Kidney capillary endothelial cell (primary cell): ENCODE results near the gene FKTN.
"Not testable (repeated sequence)": the region's sequence is repeated elsewhere in the genome, so short reads cannot be mapped to it uniquely, and the experiment has no call there.

Experiments used
- DNase-seq: peaks from one replicate; pipeline ENCODE4 v3.0.0-alpha.2; 2018; ENCODE audit warnings: low spot score

The FKTN gene

DNA sequence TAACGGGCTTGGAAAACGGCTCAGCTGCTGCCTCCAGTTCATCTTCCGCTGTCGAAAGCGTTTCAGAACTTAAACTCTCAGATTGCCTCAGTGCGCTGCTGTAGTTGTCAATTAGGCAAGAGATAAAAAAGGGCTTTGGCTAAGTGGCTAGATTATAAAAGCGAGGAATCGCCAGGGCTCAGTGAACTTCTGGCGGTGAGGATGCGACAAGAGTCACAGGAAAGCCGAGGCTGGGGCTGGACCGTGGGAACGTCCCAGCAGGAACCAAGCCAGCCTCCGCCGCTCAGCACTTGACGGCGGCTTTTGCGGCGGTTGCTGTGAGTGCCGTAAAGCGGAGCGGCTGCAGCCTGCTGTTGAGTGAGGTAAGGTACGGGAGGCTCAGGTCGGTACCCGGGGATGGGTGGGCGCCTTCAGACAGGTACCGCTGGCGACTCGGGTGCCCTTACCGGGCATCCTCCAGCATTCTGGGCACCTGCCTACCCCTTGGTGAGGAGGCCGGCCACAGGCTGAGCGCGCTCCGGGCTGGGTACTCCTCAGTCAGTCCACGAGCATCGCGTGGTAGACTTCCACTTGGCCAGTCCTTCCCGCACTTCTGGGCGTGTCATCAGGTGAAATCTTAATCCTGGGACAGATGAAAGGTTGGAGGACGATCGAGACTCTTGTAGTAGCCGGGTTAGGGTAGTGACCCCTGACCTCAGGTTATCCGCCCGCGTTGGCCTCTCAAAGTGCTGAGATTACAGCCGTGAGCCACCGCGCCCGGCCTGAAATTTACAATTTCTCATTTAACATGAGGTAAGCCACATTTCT lies at the start of gene FKTN:
Gene FKTN, plus strand, starts transcription at position 328 of the 807 bp plus-strand sequence. CDS start 16,902 bp downstream, outside the sequence.
- peak; percentile 85 for DNase-seq

DNA sequence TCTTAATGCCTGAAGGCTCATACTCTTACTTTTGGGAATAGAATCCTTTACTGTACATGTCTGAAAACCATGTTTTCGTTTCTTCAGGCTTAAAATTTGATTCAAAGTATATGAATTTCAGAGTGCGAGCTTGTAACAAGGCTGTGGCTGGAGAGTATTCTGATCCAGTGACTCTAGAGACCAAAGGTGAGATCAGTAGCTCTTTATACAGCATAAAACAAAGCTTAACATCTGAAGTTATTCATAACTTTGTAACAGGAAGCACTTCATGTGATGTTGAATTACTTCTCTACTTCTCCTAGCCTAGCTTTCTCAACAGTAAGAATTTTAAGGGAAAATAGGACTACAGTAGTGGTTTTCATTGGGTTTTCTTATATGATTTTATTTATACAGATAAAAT lies 49.4 kb upstream of the FKTN start:
- no peak for DNase-seq

DNA sequence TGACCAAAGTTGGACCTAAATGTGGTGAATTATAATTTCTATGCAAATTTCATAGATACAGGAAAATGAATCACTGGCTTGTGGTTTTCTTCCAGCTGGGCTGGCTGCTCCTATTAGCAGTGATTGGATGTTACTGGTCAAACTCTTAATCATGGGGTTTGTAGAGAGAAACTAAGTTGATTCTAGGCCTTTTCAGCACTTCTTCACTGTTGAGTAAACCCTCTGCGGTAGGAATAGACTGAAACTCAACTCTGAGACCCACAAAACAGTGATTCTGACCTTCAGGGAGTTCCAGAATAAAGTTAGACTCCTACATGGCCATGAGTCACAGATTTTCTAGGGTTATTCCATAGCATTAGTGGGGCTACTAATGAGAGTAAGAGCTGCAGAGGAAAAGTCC lies 47.9 kb upstream of the FKTN start:
- DNase-seq: peak; percentile 7

DNA sequence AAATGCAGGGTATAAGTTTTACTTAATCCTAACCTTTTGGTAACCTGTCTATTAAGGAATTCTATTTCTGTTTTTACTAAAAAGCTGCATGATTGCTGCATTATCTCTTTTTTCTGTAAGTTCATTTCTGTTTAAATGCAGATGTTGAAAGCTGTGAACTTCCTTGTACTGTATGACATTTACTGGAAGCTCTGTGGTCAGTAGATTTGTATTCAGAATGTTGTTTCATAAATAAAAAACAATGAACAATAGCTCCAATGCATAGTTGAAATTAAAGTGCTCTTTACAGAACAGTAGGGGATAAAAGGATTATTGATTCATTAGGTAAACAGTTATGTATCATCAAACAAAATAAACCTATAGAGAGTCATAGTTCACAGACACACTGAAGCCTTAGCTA lies 46.5 kb upstream of the FKTN start:
- DNase-seq: no peak

DNA sequence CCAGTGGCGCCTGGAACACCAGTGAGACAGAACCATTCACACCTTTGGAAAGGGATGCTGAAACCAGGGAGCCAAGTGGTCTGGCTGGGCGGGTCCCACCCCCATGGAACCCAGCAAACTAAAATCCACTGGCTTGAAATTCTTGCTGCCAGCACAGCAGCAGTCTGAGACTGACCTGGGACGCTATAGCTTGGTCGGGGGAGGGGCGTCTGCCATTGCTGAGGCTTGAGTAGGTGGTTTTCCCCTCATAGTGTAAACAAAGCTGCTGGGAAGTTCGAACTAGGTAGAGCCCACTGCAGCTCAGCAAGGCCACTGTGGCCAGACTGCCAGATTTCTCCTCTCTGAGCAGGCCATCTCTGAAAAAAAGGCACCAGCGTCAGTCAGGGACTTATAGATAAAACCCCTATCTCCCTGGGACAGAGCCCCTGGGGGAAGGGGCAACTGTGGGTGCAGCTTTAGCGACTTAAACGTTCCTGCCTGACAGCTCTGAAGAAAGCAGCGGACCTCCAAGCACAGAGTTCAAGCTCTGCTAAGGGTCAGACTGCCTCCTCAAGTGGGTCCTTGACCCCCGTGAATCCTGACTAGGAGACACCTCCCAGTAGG lies 42.0 kb upstream of the FKTN start:
- DNase-seq: no peak

DNA sequence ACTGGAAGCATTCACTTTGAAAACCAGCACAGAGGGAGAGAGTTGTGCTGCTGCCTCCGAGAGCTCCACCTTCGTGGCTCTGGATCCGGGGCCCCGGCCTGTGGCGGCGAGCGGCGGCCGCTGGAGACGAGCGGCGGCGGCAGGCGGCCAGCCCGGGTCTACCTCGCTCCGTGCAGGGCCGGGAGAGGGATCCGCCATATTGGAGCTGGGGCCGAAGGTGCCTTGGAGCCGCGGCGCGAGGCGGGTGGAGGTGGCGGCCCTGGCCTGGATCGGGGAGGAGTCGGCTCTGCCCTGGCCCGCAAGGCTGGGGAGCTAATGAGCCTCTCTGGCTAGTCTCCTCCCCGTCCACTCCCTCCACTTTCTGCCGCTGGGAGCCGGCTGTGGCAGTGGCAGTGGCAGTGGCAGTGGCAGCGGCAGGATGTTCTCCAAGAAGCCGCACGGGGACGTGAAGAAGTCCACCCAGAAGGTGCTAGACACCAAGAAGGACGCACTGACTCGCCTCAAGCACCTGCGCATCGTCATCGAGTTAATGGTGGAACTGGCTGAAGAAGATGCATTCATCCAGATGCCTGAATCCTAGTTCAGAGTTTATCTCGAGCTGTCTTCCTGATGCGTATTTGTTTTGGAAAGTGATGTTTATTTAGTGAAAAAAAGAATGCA lies 38.1 kb upstream of the FKTN start:
- not testable (repeated sequence) for DNase-seq

DNA sequence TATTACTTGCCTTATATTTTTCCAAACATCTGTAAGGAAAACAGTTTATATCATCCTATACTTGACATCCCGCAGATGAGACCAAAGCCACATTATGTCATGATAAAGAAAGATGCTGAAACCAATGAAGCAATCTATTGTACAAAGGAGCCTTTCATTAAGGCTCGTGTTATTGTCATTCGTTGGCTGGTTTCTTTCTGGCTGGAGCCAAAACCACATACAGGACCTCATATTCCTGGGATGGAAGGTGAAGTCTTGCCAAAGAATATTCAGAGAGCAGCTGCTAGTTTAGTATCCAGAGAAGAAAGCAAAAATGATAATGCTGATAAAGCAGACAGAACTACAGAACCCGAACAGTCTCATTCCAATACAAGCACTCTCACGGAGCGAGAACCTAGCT lies 36.9 kb upstream of the FKTN start:
- DNase-seq: not testable (repeated sequence)

DNA sequence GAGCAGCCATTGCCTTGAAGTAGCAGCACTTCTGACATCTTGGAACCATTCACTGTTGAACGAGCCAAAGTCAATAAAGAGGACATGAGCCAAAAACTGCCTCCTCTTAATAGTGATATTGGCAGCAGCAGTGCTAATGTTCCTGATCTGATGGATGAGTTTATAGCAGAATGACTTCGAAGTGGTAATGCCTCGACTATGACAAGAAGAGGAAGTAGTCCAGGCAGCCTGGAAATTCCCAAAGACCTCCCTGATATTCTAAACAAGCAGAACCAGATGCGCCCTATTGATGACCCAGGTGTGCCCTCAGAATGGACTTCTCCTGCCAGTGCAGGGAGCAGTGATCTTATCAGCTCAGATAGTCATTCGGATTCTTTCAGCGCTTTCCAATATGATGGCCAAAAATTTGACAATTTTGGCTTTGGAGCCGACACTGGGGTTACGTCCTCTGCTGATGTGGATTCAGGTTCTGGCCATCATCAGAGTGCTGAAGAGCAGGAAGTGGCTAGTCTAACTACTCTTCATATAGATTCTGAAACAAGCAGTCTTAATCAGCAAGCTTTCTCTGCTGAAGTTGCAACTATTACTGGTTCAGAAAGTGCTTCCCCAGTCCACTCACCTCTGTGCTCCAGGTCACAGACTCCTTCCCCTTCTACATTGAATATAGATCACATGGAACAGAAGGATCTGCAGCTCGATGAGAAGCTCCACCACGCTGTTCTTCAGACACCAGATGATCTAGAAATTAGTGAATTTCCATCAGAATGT lies 35.1 kb upstream of the FKTN start:
- not testable (repeated sequence) for DNase-seq

DNA sequence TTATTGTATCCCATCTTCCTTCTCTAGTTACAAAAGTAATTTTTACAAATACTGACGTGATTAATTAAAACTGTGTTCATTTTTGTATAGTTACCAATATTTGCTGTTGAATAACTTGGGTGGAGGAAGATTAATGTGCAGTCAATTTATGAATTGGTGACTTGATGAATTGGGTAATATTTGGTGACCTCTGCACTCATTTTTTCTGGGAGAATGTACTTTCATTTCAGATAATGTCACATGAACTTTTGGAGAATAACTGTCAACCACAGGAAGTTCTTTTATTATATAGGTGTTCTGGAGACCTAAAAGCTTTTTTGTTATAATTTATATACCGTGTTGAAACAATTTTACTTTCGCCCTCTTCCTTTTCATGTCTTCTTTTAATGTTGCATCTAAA lies 26.4 kb upstream of the FKTN start:
- no peak for DNase-seq

DNA sequence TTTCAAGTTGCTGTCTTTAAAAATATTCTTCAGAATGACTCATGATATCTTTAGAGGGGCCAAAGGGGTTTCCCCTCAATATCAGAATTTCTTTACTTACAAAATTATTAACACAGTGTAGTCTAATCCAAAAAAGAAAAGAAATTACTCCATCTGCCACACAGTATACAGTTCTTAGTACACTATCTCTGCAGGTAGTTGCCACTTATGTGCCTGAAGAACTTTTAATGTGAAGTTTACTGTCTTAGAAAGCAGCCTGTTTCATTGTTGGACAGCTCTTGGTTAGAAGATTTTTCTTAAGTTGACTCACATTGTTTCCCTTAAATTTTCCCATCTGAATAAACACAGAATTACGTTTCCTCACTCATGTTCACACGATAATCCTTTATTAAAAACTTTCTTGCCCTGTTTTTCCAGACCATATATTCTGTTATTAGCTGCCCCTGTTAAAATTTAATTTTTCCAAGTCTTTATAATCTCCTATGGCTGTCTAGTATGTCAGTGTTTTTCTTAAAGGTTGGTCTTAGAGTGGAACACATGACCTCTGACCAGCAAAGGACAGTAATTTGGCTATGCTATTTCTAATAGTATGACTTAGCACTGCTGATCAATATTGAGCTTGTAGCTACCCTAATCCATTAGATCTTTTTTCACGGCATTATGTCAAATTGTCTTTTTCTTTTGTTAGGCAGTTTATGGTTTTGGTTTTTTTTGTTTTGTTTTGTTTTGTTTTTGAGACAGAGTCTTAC lies 21.8 kb upstream of the FKTN start:
- no peak for DNase-seq

DNA sequence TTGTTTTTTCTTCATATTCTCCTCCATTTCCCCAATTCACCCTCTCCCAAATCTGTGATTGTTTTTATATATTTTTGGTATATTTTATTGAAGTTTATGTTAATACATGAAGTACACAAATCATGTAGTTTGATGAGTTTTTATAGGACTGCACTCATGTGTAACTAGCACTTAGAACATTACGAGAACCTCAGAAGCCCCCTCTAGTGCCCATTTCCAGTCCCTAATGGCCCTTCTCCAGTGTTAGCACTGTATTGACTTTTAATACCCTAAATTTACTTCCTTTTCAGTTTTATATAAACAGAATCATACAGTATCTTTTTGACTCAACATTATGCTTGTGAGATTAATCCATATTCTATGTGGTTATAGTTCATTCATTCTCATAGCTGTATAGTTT lies 18.5 kb upstream of the FKTN start:
- DNase-seq: no peak

DNA sequence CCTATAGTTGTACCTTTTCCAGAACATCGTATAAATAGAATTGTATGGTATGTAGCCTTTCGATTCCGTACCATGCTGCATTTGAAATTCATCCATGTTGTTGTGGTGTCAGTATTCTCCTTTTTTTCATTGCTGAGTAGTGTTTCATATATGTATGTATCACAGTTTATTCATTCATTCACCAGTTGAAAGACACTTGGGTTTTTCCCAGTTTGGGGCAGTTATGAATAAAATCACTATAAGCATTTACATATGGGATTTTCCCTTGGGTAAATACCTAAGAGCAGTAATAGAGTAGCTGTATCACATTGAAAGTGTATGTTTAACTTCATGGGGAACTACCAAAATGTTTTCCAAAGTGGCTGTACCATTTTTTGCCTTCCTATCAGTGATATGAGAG lies 16.1 kb upstream of the FKTN start:
- DNase-seq: no peak

DNA sequence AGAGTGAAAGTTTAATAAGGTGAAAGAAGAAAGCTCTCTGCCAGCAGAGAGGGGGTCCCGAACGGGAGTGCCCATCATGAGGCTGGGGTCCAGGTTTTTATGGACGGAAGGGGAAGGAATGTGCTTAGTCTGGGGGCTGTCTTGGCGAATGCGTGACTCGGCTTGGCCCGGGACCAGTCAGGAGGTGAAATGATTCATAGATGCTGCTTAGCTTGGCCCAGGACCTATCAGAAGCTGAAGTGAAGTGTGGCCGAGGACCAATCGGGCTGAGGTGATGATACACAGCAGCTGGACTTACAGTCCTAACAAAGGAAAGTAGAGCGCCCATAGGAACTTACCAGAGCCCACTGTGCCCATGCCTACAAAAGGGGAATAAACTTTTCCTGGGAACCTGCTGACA lies 3.9 kb upstream of the FKTN start:
- no peak for DNase-seq

DNA sequence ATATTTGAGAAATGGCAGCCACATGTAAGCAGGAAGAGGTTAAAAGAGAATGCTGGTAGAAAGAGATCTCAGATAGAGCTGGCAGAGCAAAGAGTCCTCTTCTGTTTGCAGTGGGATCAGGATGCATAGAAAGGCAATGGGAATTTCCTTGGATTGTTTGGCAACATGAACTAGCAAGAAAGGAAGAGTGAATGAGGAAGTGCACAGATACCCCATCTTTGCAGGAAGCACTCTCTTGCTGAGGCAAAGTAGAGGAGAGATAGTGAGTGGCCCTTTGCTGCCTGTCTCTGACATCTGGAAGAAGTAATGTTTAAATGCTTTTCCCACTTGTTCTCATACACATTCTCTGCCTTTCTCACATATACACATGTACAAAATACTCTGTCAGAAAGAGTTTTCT lies 14.5 kb downstream of the FKTN start:
- no peak for DNase-seq

DNA sequence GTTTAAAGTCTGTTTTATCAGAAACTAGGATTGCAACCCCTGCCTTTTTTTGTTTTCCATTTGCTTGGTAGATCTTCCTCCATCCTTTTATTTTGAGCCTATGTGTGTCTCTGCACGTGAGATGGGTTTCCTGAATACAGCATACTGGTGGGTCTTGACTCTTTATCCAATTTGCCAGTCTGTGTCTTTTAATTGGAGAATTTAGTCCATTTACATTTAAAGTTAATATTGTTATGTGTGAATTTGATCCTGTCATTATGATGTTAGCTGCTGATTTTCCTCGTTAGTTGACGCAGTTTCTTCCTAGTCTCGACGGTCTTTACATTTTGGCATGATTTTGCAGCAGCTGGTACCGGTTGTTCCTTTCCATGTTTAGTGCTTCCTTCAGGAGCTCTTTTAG lies 22.0 kb downstream of the FKTN start:
- not testable (repeated sequence) for DNase-seq

DNA sequence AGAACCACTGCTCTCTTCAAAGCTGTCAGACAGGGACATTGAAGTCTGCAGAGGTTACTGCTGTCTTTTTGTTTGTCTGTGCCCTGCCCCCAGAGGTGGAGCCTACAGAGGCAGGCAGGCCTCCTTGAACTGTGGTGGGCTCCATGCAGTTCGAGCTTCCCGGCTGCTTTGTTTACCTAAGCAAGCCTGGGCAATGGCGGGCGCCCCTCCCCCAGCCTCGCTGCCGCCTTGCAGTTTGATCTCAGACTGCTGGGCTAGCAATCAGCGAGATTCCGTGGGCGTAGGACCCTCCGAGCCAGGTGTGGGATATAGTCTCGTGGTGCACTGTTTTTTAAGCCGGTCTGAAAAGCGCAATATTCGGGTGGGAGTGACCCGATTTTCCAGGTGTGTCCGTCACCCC lies 23.6 kb downstream of the FKTN start:
- not testable (repeated sequence) for DNase-seq

DNA sequence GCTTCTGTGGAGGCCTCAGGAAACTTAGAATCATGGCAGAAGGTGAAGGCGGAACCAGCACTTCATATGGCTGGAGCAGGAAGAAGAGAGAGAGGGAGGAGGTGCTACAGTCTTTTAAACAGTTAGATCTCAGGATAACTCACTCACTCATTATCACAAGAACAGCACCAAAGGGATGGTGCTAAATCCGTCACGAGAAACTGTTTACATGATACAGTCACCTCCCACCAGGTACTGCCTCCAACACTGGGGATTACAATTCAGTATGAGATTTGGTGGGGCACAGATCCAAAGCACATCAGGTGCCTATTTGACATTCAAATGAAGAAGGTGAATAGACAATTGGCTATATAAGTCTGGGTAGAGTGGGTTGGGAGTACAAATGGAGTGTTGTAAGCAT lies 35.2 kb downstream of the FKTN start:
- DNase-seq: no peak

DNA sequence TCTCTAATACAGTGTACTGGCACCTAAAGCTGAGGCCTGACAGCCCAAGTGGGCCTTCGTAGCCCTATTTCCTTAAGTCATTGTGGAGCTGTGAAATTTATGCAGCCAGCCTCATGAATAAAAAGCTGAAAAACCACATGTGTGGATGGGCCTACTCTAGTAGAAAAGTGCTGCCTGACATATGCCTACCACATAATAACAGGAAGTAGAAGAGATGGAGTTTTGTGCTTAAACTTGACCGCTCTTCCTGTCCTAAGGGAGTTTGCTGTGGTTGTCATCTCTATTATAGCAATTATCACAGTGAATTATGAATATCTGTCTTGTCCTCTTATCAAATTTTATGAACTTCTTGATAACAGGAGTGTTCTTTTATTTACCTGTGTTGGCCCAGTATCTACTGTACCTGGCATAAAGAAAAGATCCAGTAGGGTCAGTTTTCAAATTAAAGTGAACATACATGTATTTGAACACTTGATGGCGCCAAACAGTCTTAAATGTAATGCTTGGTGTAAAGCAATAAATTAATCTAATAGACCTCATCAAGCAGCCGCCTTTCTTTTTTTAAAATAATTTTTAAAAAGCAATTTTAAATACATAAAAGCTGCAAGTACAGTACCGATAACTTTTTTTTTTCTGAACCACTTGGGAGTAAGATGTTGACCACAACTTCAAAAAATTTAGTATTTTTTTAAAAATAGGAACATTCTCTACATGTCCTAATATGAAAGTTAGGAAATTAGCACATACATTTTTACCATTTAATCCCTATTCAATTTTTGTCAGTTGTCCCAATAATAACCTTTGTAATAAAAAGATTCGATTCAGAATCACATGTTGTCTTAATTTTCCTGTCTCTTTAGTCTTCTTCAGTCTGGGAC lies 51.0 kb downstream of the FKTN start:
- peak; percentile 59 for DNase-seq

DNA sequence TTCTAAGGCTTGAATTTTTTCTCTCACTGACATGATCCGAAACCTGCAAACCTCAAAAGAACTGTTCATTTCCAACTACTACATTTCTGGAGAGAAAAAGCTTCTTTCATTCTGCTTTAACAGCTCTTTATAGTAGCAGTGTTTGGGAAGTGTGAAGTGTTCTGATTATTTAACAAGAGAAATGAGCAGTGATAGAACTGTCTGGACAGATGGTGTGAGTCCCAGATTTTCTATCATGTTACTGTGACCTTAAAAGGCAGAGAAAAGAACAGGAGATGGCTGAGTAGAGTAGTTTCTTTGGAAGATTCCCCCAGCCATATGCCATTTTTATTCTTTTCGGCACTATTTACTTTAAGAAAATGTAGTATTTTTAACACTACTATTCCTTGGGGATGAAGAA lies 63.1 kb downstream of the FKTN start:
- no peak for DNase-seq

DNA sequence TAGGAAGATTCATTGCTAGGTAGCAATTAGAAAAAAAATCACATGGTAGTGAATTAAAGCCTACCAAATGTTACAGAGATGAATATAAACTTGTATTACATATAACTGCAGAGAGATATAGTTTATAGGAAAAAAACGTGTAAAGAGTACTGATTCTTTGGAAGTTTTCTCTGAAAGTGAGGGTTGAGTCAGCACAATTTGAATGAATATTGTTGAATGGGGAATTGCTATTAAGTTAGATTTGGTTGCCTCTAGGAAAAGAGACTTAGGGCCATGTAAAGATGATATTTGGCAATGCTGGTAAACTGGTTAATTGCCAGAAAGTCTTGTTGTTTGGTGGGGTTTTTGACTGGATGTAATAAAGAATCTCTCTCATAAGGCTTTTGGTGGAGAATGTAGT lies 67.2 kb downstream of the FKTN start:
- DNase-seq: no peak

DNA sequence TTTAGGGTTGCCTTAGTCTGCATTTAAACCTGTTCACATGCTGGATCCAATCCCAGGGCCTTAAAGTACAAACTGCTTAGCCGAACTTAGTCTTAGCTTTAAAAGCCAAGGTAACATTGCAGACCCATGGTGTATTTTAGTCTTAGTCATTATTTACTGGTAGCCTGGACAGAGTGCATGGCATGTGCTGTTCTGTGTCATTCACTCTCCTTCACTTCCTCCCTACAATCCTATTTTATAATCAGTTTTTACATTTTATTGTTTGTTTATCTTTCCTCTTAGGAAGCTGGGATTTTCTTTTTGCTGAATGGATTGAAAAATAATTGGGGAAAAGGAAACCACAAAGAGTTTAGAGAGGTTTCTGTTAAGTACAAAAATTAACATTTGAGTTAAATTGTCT lies 74.9 kb downstream of the FKTN start:
- DNase-seq: no peak
